Panc1 (cell line): ENCODE data around the gene FAF2.

Experiments
- POLR2AphosphoS5 ChIP-seq: IDR thresholded peaks from 2 replicates; pipeline ENCODE4 v1.6.1; 2012; ENCODE audit warnings: mild to moderate bottlenecking, low read depth, low read length, moderate library complexity
- TF ChIP-seq, protein P1 (sequence below): fragments of 450-650 bp; IDR thresholded peaks from 2 replicates; pipeline ENCODE4 v1.5.1; 2017; ENCODE audit warnings: mild to moderate bottlenecking
- TF ChIP-seq, protein P2 (sequence below), 2 experiments: IDR thresholded peaks; 2 replicates each; pipeline ENCODE4 v1.6.1; 2011 to 2012; ENCODE audit warnings: low read depth in 2 of 2, control low read depth in 1 of 2, low read length in 1 of 2, mild to moderate bottlenecking in 1 of 2, moderate library complexity in 1 of 2; ENCODE audit not compliant: insufficient read depth in 1 of 2

DNA sequence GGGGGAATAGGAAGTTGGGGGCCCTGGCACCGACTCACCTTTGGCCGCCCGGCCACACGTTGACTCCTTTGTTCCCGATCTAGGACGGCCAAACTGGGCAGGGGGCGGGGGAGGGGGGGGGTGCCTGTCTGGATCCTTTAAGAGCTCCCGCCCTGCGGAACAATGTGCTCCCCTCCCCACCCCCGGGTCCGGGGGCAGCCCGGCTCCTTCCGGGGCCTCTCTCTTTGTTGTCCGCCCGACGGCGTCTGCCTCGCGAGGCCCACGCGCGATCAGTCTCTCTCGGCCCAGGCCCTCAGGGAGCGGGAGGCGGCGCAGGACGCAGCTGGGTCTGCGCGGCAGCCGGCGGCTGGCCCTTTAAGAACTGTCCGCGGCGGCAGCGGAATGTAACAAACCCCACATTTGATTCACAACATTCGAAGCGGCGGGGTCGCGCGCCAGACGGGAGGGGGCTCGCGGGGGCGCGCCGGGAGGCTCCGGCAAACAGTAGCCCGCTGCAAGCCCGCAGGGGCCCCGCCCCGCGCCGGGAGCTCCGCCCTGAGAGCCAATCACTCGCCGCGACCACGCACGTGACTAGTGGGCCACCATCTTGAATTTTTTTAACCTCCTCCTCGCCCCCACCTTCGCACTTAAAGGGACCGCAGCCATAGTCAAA is 88.8 kb downstream of the FAF2 start, which contains the start of gene RNF44:
- TF ChIP-seq, protein P1, sequence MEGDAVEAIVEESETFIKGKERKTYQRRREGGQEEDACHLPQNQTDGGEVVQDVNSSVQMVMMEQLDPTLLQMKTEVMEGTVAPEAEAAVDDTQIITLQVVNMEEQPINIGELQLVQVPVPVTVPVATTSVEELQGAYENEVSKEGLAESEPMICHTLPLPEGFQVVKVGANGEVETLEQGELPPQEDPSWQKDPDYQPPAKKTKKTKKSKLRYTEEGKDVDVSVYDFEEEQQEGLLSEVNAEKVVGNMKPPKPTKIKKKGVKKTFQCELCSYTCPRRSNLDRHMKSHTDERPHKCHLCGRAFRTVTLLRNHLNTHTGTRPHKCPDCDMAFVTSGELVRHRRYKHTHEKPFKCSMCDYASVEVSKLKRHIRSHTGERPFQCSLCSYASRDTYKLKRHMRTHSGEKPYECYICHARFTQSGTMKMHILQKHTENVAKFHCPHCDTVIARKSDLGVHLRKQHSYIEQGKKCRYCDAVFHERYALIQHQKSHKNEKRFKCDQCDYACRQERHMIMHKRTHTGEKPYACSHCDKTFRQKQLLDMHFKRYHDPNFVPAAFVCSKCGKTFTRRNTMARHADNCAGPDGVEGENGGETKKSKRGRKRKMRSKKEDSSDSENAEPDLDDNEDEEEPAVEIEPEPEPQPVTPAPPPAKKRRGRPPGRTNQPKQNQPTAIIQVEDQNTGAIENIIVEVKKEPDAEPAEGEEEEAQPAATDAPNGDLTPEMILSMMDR = no peak
- TF ChIP-seq POLR2AphosphoS5 = peak; percentile 63; the same call in 1 of the 2 replicates
- TF ChIP-seq, protein P2, sequence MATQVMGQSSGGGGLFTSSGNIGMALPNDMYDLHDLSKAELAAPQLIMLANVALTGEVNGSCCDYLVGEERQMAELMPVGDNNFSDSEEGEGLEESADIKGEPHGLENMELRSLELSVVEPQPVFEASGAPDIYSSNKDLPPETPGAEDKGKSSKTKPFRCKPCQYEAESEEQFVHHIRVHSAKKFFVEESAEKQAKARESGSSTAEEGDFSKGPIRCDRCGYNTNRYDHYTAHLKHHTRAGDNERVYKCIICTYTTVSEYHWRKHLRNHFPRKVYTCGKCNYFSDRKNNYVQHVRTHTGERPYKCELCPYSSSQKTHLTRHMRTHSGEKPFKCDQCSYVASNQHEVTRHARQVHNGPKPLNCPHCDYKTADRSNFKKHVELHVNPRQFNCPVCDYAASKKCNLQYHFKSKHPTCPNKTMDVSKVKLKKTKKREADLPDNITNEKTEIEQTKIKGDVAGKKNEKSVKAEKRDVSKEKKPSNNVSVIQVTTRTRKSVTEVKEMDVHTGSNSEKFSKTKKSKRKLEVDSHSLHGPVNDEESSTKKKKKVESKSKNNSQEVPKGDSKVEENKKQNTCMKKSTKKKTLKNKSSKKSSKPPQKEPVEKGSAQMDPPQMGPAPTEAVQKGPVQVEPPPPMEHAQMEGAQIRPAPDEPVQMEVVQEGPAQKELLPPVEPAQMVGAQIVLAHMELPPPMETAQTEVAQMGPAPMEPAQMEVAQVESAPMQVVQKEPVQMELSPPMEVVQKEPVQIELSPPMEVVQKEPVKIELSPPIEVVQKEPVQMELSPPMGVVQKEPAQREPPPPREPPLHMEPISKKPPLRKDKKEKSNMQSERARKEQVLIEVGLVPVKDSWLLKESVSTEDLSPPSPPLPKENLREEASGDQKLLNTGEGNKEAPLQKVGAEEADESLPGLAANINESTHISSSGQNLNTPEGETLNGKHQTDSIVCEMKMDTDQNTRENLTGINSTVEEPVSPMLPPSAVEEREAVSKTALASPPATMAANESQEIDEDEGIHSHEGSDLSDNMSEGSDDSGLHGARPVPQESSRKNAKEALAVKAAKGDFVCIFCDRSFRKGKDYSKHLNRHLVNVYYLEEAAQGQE (IDR thresholded peaks at IDR 0.05; ENCODE audit: insufficient read depth in 1 of 2, low read depth in 2 of 2, low read length in 1 of 2) = peak in 1 of 2 experiments; percentile 54; a peak in 2 of 4 replicates
